ENCODE data around the gene FGF22. TPM values are rescaled to one million over a fixed set of nuclear protein-coding genes. Genes with fewer than 3 reads are reported as not detected.

FGF22 gene
- total RNA-seq, 1 experiment from 2014 or later: 1.3 TPM

DNA sequence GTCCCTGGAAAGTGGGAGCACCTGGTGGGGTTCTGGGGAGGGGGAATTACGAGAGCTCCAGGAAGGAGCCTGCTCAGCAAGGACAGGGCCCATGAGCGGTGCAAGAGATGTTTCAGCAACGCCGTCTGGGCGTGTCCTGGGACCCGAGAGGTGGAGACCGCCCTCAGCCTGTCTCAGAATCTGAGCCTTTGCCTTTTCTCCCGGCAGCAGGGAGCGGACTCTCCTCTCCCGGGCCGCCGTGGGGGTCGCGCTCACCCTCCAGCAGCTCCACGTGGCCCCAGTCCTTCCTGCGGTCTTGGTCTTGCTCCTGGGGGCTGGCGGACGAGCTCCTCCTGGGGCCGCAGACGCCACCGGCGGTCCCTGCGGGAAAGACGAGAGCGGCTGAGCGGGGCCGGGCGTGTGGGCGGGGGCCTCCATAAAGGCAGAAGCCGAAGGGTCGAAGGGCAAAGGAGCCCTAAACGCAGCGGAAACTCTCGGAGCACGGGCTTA is 7.1 kb upstream of the FGF22 start:
- Histone ChIP-seq H3K36me3 (ENCODE audit: low read depth, low read length) (peaks cover 5% of the 10 kb centered on the region; the same call in 1 of the 2 replicates), H3K4me2 (ENCODE audit: low read length) (peak overlapping the region; percentile 92), H3K27me3 (ENCODE audit: low read length) (no peaks in the 10 kb centered on the region), H3K9me2 (replicated peaks; ENCODE audit: low read length) (no peaks in the 10 kb centered on the region), H3K79me2 (ENCODE audit: low read length) (peaks cover 47% of the 10 kb centered on the region), H3K9ac (ENCODE audit: low read length) (peak overlapping the region; percentile 89), H3K27ac (ENCODE audit: low read length) (peak overlapping the region; percentile 35), H3K9me3 (ENCODE audit: low read length) (no peaks in the 10 kb centered on the region), H3F3A (ENCODE audit: low read length, unreplicated experiment) (no peaks in the 10 kb centered on the region), H3K4me3 (ENCODE audit: low read length) (peak overlapping the region; percentile 89), H3K4me1 (ENCODE audit: insufficient read depth, low read length) (peaks cover 5% of the 10 kb centered on the region; the same call in 1 of the 2 replicates), H4K20me1 (ENCODE audit: low read length) (no peaks in the 10 kb centered on the region), H2AFZ (ENCODE audit: low read length) (peak overlapping the region; percentile 76)
- peak; percentile 40 for DNase-seq
- TF ChIP-seq EZH2phosphoT487 (IDR thresholded peaks at IDR 0.05; ENCODE audit: borderline replicate concordance, low read length) (no peak), EZH2 (IDR thresholded peaks at IDR 0.05; ENCODE audit: low read length, unreplicated experiment) (no peak)
- TF ChIP-seq, protein P1, sequence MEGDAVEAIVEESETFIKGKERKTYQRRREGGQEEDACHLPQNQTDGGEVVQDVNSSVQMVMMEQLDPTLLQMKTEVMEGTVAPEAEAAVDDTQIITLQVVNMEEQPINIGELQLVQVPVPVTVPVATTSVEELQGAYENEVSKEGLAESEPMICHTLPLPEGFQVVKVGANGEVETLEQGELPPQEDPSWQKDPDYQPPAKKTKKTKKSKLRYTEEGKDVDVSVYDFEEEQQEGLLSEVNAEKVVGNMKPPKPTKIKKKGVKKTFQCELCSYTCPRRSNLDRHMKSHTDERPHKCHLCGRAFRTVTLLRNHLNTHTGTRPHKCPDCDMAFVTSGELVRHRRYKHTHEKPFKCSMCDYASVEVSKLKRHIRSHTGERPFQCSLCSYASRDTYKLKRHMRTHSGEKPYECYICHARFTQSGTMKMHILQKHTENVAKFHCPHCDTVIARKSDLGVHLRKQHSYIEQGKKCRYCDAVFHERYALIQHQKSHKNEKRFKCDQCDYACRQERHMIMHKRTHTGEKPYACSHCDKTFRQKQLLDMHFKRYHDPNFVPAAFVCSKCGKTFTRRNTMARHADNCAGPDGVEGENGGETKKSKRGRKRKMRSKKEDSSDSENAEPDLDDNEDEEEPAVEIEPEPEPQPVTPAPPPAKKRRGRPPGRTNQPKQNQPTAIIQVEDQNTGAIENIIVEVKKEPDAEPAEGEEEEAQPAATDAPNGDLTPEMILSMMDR (conservative IDR thresholded peaks at IDR 0.05; ENCODE audit: low read depth, low read length): no peak
- ATAC-seq: peak; percentile 58
- ChIA-PET POLR2A (ENCODE audit: unreplicated experiment) (no interaction called here), CTCF (interaction anchor here (0.6 kb wide), 1 partner anchor 75 kb away, joined by 3 read pairs; no protein-coding TSS in a partner anchor)
- intact Hi-C loops (cut with micrococcal nuclease): loop anchor here (10.0 kb wide), 1 partner anchor 58 kb away; the partner anchor contains the start of gene BSG
- BruUV-seq (replicated peaks): no TSS peak

DNA sequence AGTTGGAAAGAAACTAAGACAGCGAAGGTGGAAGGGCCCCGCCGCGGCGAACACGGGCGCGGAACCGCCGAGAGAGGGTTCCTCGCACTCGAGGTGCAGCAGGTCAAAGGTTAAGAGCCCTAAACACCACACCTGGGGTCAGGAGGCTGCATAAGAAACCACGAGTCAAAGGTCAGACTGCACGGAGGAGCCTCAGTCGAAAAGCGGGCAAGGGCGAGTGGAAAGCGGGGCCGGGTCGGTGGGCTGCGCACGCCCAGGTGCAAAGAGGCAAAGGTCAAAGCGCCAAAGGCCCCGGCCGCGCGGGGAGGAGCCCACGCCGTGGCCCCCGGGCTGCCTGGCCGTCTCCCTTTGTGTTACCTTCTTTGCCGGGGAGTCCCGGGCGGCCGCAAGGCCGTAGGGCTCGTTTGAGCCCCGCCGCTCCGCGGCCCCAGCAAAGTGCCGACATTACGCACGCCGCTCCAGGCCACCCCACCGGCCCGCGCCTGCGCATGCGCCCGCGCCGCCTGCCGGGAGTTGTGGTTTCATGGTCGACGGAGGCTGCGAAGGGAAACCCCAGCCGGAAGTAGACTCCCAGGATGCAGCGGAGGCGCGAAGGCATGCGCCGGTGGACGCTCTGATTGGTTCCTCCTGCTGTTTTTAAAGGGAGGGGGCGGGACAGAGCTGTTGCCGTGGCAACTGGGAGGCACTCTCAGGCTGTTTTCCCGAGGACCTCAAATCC is 6.5 kb upstream of the FGF22 start, which contains the start of gene POLRMT:
POLRMT (minus strand) TSS at position 470 of the 718 bp plus-strand sequence; CDS start at position 445, 25 bp downstream.
- intact Hi-C loops (cut with micrococcal nuclease): loop anchor here (10.0 kb wide), 1 partner anchor 58 kb away; the partner anchor contains the start of gene BSG
- Histone ChIP-seq H3K9me2 (replicated peaks; ENCODE audit: low read length) (no peaks in the 10 kb centered on the region), H3K27ac (ENCODE audit: low read length) (peak within 1 kb of the TSS; percentile 35), H3K27me3 (ENCODE audit: low read length) (no peaks in the 10 kb centered on the region), H3F3A (ENCODE audit: low read length, unreplicated experiment) (no peaks in the 10 kb centered on the region), H3K79me2 (ENCODE audit: low read length) (peaks cover 44% of the 10 kb centered on the region), H3K9me3 (ENCODE audit: low read length) (no peaks in the 10 kb centered on the region), H3K4me1 (ENCODE audit: insufficient read depth, low read length) (peaks cover 5% of the 10 kb centered on the region; the same call in 1 of the 2 replicates), H3K4me3 (ENCODE audit: low read length) (peak within 1 kb of the TSS; percentile 89), H3K9ac (ENCODE audit: low read length) (peak within 1 kb of the TSS; percentile 89), H4K20me1 (ENCODE audit: low read length) (no peaks in the 10 kb centered on the region), H3K36me3 (ENCODE audit: low read depth, low read length) (peaks cover 2% of the 10 kb centered on the region; the same call in 1 of the 2 replicates), H2AFZ (ENCODE audit: low read length) (peak within 1 kb of the TSS; percentile 92), H3K4me2 (ENCODE audit: low read length) (peak within 1 kb of the TSS; percentile 92)
- POLR2A ChIA-PET (ENCODE audit: unreplicated experiment): no interaction called here
- CTCF ChIA-PET: no interaction called here
- TF ChIP-seq, protein P1 (conservative IDR thresholded peaks at IDR 0.05; ENCODE audit: low read depth, low read length): no peak
- TF ChIP-seq EZH2 (IDR thresholded peaks at IDR 0.05; ENCODE audit: low read length, unreplicated experiment): no peak
- no peak for TF ChIP-seq EZH2phosphoT487 (IDR thresholded peaks at IDR 0.05; ENCODE audit: borderline replicate concordance, low read length)
- DNase-seq (peak; percentile 96), ATAC-seq (peak; percentile 96)
- BruUV-seq (replicated peaks): TSS peak; percentile 52
